B cell (primary cell): ENCODE measurements around the gene LTB. TPM values are rescaled to one million over a fixed set of nuclear protein-coding genes. Genes with fewer than 3 reads are reported as not detected.

Experiments
- ATAC-seq: fragments of 200-7000 bp; cut with Tn5 transposase; one replicate; pipeline ENCODE4 v1.10.0; 2021; ENCODE audit warnings: low read depth, mild to moderate bottlenecking, moderate number of reproducible peaks, moderate library complexity
- CTCF ChIA-PET: fragments of 350-600 bp; sonication (Branson Sonifier 250); formaldehyde crosslinking; loops from one replicate; lab custom pipeline; 2021; ENCODE audit warnings: antibody characterized with exemption, inconsistent platforms; lab: Charles Lee
- POLR2A ChIA-PET: fragments of 350-600 bp; sonication (Branson Sonifier 250); formaldehyde crosslinking; loops from one replicate; lab custom pipeline; 2021; ENCODE audit warnings: antibody characterized with exemption; lab: Charles Lee
- DNase-seq: peaks from one replicate; pipeline ENCODE4 v3.0.0; 2013
- H2AFZ ChIP-seq: 2 replicates; pipeline ENCODE4 v1.6.1; 2012; ENCODE audit warnings: mild to moderate bottlenecking, low read depth, low read length; ENCODE audit not compliant: insufficient read depth, poor library complexity, severe bottlenecking
- H3K27ac ChIP-seq, 2 donors: 1 replicate in 1 of 2; 2 replicates in 1 of 2; pipeline ENCODE4 v1.5.1; 2012 to 2013; ENCODE audit warnings: low read length in 2 of 2, mild to moderate bottlenecking in 2 of 2, moderate library complexity in 1 of 2
- H3K27me3 ChIP-seq, 4 experiments: fragments of 200-600 bp in 1 of 4; sonication (generic) in 1 of 4; replicated peaks in 1 of 4; 1 replicate in 2 of 4; 2 replicates in 2 of 4; pipeline versions ENCODE4 v1.6.1 to v1.7.0; 2013 to 2016; ENCODE audit warnings: low read length in 3 of 4, mild to moderate bottlenecking in 2 of 4, mixed read lengths in 1 of 4, moderate library complexity in 1 of 4; ENCODE audit not compliant: insufficient read depth in 4 of 4, control insufficient read depth in 3 of 4; ENCODE audit errors: control extremely low read depth in 1 of 4
- H3K36me3 ChIP-seq, 2 experiments: replicated peaks in 1 of 2; 1 replicate in 1 of 2; 2 replicates in 1 of 2; pipeline versions ENCODE4 v1.6.1 to v1.7.1; 2013; ENCODE audit warnings: low read length in 1 of 2; ENCODE audit not compliant: insufficient read depth in 2 of 2, control insufficient read depth in 1 of 2; ENCODE audit errors: control extremely low read depth in 1 of 2, extremely low read depth in 1 of 2
- H3K4me1 ChIP-seq, 2 donors: fragments of 200-600 bp in 1 of 2; sonication (generic) in 1 of 2; 1 replicate in 1 of 2; 2 replicates in 1 of 2; pipeline versions ENCODE4 v1.5.1 to v1.6.1; 2013 to 2017; ENCODE audit warnings: low read length in 2 of 2; ENCODE audit not compliant: control insufficient read depth in 2 of 2, insufficient read depth in 2 of 2
- H3K4me2 ChIP-seq: replicated peaks from 2 replicates; pipeline ENCODE3; 2012; ENCODE audit warnings: mild to moderate bottlenecking, low read depth, low read length; ENCODE audit not compliant: poor library complexity, severe bottlenecking
- H3K4me3 ChIP-seq, 5 experiments: fragments of 200-600 bp in 1 of 5; sonication (generic) in 1 of 5; 1 replicate in 3 of 5; 2 replicates in 2 of 5; pipeline versions ENCODE4 v1.5.1 to v1.7.0; 2011 to 2016; ENCODE audit warnings: low read length in 4 of 5, mild to moderate bottlenecking in 4 of 5, low read depth in 2 of 5, control low read depth in 1 of 5, moderate library complexity in 1 of 5; ENCODE audit not compliant: insufficient read depth in 1 of 5; ENCODE audit errors: control extremely low read depth in 1 of 5, extremely low read depth in 1 of 5
- H3K79me2 ChIP-seq: fragments of 200-600 bp; sonication (generic); one replicate; pipeline ENCODE4 v1.6.0; 2016; ENCODE audit warnings: low read length; ENCODE audit not compliant: control insufficient read depth, insufficient read depth
- H3K9ac ChIP-seq: fragments of 200-600 bp; sonication (generic); 2 replicates; pipeline ENCODE4 v1.6.1; 2017; ENCODE audit warnings: mild to moderate bottlenecking, low read length, moderate library complexity
- H3K9me3 ChIP-seq, 3 donors: one replicate each; pipeline versions ENCODE4 v1.6.1 to v1.7.1; 2013; ENCODE audit warnings: low read length in 2 of 3; ENCODE audit not compliant: control insufficient read depth in 2 of 3, insufficient read depth in 1 of 3; ENCODE audit errors: control extremely low read depth in 1 of 3
- H4K20me1 ChIP-seq: 2 replicates; pipeline ENCODE4 v1.6.0; 2012; ENCODE audit warnings: mild to moderate bottlenecking, low read length; ENCODE audit not compliant: insufficient read depth, control insufficient read depth, poor library complexity, severe bottlenecking
- H3K27ac Mint-ChIP-seq: one replicate; pipeline ENCODE4 v1.8.0; 2021; ENCODE audit warnings: mixed read lengths
- H3K27me3 Mint-ChIP-seq: one replicate; pipeline ENCODE4 v1.8.0; 2021; ENCODE audit warnings: mixed read lengths
- H3K4me1 Mint-ChIP-seq: one replicate; pipeline ENCODE4 v1.8.0; 2021; ENCODE audit warnings: mixed read lengths
- H3K4me3 Mint-ChIP-seq: one replicate; pipeline ENCODE4 v1.8.0; 2021; ENCODE audit warnings: mixed read lengths
- H3K9me3 Mint-ChIP-seq: one replicate; pipeline ENCODE4 v1.8.0; 2022; ENCODE audit warnings: mixed read lengths; ENCODE audit not compliant: insufficient read depth
- CTCF ChIP-seq: fragments of 200-600 bp; IDR thresholded peaks from one replicate; pipeline ENCODE4 v1.8.0; 2022; ENCODE audit warnings: antibody characterized with exemption, mild to moderate bottlenecking
- EZH2 ChIP-seq: IDR thresholded peaks from 2 replicates; pipeline ENCODE4 v1.6.1; 2012; ENCODE audit warnings: borderline replicate concordance, low read depth, mild to moderate bottlenecking, moderate library complexity, low read length; ENCODE audit not compliant: insufficient read depth, poor library complexity, severe bottlenecking
- WGBS: methylation state at CpG from one replicate; pipeline ENCODE4 v1.1.5; 2013; ENCODE audit warnings: missing lambda C conversion rate; ENCODE audit not compliant: insufficient coverage; 5-methylcytosine and 5-hydroxymethylcytosine counted together
- intact Hi-C: fragments of 100-400 bp; cut with micrococcal nuclease; formaldehyde crosslinking; loops from one replicate; pipeline ENCODE4 v1.10.0; 2022
- polyA plus RNA-seq: library from polyadenylated mRNA; depleted of rRNA; stranded (reverse); fragments of >200 nt; gene quantifications from 2 replicates; pipeline ENCODE4 v1.2.3, GENCODE V29; 2012
- total RNA-seq, 2 donors: library from RNA; stranded (reverse); fragments of 120-200 nt in 1 of 2; gene quantifications; 1 replicate in 1 of 2; 2 replicates in 1 of 2; pipeline versions ENCODE4 v1.2.3 to v1.2.4, GENCODE V29; 2013 to 2022

Gene LTB
- total and polyA plus RNA-seq, 2 donors (not counting 1 experiment from before 2014, with no cell fraction given) = 488 to 938 TPM

GRCh38 chr6:31572041-31572911 lies 9.9 kb downstream of the LTB start, which contains the start of gene LTA:
Gene LTA (plus strand): TSS chr6:31572289. CDS start chr6:31572743, 454 bp downstream.
- H3K79me2 ChIP-seq = peaks cover 95% of the 10 kb centered on the region
- H3K27me3 Mint-ChIP-seq = no peaks in the 10 kb centered on the region
- H3K9me3 ChIP-seq = no peaks in the 10 kb centered on the region
- WGBS = under 1% methylated on average over 19 of the region's 27 CpGs
- peak within 1 kb of the TSS; percentile 80 to 89 for H3K27ac ChIP-seq
- peaks cover 2 to 10% of the 10 kb centered on the region in 2 experiments for H3K36me3 ChIP-seq
- H3K4me3 ChIP-seq = peak within 1 kb of the TSS; percentile 50 to 68 (median 60)
- H3K9me3 Mint-ChIP-seq = no peaks in the 10 kb centered on the region
- TF ChIP-seq EZH2 = no peak
- no peak for TF ChIP-seq CTCF
- H3K4me3 Mint-ChIP-seq = peak within 1 kb of the TSS; percentile 89
- H4K20me1 ChIP-seq = peaks cover 10% of the 10 kb centered on the region
- H3K4me1 ChIP-seq = peaks cover 82 to 98% of the 10 kb centered on the region in 2 donors
- H3K4me1 Mint-ChIP-seq = peaks cover 96% of the 10 kb centered on the region
- CTCF ChIA-PET = interaction anchor here (0.8 to 35.3 kb wide), 6 partner anchors 11 to 42 kb away, joined by 3 to 2241 read pairs (median 617); partner anchors contain the start of genes ATP6V1G2, LST1, LTA and LTB
- no peaks in the 10 kb centered on the region for H3K27me3 ChIP-seq
- H3K9ac ChIP-seq = peak within 1 kb of the TSS; percentile 74
- peak within 1 kb of the TSS; percentile 93 for H3K27ac Mint-ChIP-seq
- ATAC-seq (peak; percentile 37), DNase-seq (peak; percentile 87)
- H2AFZ ChIP-seq = peak within 1 kb of the TSS; percentile 85
- H3K4me2 ChIP-seq = peak within 1 kb of the TSS; percentile 88
- intact Hi-C loops = loop anchor here (1.0 kb wide), 2 partner anchors 9 to 12 kb away; no protein-coding TSS in a partner anchor
- POLR2A ChIA-PET = interaction anchor here (35.3 to 42.6 kb wide), 2 partner anchors 6 to 13 kb away, joined by 1450 read pairs; partner anchors contain the start of genes ATP6V1G2, LST1, LTA and LTB
